Measurements from ENCODE around the gene GAL3ST2.

DNA sequence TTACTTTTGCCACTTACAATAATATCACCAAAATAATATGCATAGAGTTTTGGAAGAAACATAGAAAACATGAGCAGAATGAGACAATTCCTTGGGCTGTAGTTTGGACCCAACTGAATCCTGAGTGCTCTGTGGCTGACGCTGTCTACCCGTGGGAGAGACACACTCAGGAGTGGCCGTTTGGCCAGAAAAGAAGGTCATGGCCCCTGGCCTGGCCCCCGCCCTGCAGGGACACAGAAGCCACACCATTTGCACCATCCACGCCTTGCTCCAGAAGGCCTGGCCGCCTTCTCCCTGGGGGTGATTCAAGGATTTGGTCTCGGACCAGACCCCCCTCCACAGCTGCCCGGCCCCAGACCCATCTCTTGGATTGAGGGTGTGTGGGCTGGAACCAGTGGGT lies 48.6 kb upstream of the GAL3ST2 start:
- TF ChIP-seq, protein P1, sequence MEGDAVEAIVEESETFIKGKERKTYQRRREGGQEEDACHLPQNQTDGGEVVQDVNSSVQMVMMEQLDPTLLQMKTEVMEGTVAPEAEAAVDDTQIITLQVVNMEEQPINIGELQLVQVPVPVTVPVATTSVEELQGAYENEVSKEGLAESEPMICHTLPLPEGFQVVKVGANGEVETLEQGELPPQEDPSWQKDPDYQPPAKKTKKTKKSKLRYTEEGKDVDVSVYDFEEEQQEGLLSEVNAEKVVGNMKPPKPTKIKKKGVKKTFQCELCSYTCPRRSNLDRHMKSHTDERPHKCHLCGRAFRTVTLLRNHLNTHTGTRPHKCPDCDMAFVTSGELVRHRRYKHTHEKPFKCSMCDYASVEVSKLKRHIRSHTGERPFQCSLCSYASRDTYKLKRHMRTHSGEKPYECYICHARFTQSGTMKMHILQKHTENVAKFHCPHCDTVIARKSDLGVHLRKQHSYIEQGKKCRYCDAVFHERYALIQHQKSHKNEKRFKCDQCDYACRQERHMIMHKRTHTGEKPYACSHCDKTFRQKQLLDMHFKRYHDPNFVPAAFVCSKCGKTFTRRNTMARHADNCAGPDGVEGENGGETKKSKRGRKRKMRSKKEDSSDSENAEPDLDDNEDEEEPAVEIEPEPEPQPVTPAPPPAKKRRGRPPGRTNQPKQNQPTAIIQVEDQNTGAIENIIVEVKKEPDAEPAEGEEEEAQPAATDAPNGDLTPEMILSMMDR (IDR thresholded peaks at IDR 0.05; ENCODE audit: insufficient read depth, low read depth, low read length): no peak
- TF ChIP-seq EZH2 (IDR thresholded peaks at IDR 0.05; ENCODE audit: insufficient read depth, low read length): no peak
